HL-60 (cell line): ENCODE measurements around the gene DNAJB7.

Source experiments
- GABPA ChIP-seq: IDR thresholded peaks from 2 replicates; pipeline ENCODE4 v1.6.1; 2012; ENCODE audit warnings: low read depth
- POLR2AphosphoS5 ChIP-seq: IDR thresholded peaks from 2 replicates; pipeline ENCODE4 v1.6.1; 2012; ENCODE audit warnings: low read depth
- TF ChIP-seq, protein P1 (sequence below): IDR thresholded peaks from one replicate; pipeline ENCODE4 v1.5.1; 2011; ENCODE audit warnings: low read length, control low read depth, inconsistent platforms; ENCODE audit not compliant: insufficient read depth
- TF ChIP-seq, protein P2 (sequence below): IDR thresholded peaks from 2 replicates; pipeline ENCODE4 v1.6.1; 2012; ENCODE audit warnings: low read depth; ENCODE audit not compliant: insufficient replicate concordance

DNA sequence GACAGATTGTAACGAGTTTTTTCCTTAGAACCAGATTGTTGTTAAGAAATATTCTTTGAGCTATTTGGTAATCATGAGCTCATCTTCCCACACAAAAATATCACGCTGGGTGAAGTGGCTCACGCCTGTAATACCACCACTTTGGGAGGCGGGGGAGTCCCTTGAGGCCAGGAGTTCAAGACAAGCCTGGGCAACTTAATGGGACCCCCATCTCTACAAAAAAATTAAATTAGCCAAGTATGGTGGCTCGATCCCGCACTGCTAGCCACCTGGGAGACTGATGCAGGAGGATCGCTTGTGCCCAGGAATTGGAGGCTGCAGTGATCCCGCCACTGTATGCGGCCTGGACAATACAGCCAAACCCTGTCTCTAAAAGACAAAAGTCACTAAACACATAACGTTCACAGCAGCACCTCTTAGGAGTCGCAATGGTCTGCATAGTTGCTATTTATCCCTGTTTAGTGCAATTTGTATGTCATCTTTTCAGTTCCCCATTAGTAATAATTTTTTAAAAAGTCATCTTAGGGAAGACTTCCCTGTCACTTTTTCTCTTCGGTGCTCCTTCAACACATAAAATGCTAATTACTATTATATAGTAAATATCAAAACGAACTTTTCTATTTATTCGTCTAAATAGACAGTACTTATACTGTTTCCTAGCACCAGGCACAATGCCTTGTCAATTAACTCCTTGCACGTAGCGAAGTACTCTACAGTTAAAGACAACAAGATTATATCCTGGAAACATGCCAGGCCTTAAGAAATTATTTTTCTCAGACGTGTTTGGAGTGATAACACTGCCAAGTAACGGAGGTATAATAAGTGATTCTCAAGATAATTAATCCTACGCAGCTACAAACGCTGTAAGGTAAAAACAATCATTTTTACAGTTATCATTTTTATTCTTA, 6.6 kb downstream of the DNAJB7 start:
- TF ChIP-seq, protein P1, sequence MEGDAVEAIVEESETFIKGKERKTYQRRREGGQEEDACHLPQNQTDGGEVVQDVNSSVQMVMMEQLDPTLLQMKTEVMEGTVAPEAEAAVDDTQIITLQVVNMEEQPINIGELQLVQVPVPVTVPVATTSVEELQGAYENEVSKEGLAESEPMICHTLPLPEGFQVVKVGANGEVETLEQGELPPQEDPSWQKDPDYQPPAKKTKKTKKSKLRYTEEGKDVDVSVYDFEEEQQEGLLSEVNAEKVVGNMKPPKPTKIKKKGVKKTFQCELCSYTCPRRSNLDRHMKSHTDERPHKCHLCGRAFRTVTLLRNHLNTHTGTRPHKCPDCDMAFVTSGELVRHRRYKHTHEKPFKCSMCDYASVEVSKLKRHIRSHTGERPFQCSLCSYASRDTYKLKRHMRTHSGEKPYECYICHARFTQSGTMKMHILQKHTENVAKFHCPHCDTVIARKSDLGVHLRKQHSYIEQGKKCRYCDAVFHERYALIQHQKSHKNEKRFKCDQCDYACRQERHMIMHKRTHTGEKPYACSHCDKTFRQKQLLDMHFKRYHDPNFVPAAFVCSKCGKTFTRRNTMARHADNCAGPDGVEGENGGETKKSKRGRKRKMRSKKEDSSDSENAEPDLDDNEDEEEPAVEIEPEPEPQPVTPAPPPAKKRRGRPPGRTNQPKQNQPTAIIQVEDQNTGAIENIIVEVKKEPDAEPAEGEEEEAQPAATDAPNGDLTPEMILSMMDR = no peak
- TF ChIP-seq POLR2AphosphoS5 = no peak
- no peak for TF ChIP-seq GABPA
- TF ChIP-seq, protein P2, sequence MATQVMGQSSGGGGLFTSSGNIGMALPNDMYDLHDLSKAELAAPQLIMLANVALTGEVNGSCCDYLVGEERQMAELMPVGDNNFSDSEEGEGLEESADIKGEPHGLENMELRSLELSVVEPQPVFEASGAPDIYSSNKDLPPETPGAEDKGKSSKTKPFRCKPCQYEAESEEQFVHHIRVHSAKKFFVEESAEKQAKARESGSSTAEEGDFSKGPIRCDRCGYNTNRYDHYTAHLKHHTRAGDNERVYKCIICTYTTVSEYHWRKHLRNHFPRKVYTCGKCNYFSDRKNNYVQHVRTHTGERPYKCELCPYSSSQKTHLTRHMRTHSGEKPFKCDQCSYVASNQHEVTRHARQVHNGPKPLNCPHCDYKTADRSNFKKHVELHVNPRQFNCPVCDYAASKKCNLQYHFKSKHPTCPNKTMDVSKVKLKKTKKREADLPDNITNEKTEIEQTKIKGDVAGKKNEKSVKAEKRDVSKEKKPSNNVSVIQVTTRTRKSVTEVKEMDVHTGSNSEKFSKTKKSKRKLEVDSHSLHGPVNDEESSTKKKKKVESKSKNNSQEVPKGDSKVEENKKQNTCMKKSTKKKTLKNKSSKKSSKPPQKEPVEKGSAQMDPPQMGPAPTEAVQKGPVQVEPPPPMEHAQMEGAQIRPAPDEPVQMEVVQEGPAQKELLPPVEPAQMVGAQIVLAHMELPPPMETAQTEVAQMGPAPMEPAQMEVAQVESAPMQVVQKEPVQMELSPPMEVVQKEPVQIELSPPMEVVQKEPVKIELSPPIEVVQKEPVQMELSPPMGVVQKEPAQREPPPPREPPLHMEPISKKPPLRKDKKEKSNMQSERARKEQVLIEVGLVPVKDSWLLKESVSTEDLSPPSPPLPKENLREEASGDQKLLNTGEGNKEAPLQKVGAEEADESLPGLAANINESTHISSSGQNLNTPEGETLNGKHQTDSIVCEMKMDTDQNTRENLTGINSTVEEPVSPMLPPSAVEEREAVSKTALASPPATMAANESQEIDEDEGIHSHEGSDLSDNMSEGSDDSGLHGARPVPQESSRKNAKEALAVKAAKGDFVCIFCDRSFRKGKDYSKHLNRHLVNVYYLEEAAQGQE = no peak
